Natural killer cell (primary cell): ENCODE measurements around the gene NAV2. TPM values are rescaled to one million over a fixed set of nuclear protein-coding genes. Genes with fewer than 3 reads are reported as not detected.

Experiments used
- ATAC-seq, 3 donors: fragments of 150-1000 bp in 2 of 3; fragments of 200-7000 bp in 1 of 3; cut with Tn5 transposase; 1 replicate in 1 of 3; 2 replicates in 2 of 3; pipeline ENCODE4 v1.10.0; 2021; ENCODE audit warnings: mild to moderate bottlenecking in 2 of 3, moderate library complexity in 2 of 3
- DNase-seq, 2 donors: peaks; one replicate each; pipeline versions ENCODE4 v3.0.0 to v3.0.0-alpha.2; 2013 to 2021; ENCODE audit warnings: mixed read lengths in 1 of 2
- H3K27ac ChIP-seq: one replicate; pipeline ENCODE4 v1.5.1; 2013; ENCODE audit warnings: mild to moderate bottlenecking, low read length
- H3K27me3 ChIP-seq: one replicate; pipeline ENCODE4 v1.6.1; 2013; ENCODE audit warnings: low read length; ENCODE audit not compliant: control insufficient read depth, insufficient read depth
- H3K36me3 ChIP-seq: one replicate; pipeline ENCODE4 v1.6.1; 2013; ENCODE audit warnings: low read length; ENCODE audit not compliant: control insufficient read depth, insufficient read depth
- H3K4me1 ChIP-seq: one replicate; pipeline ENCODE4 v1.6.1; 2013; ENCODE audit warnings: low read length; ENCODE audit not compliant: control insufficient read depth, insufficient read depth
- H3K4me3 ChIP-seq: one replicate; pipeline ENCODE4 v1.5.1; 2013; ENCODE audit warnings: low read length
- H3K9me3 ChIP-seq: one replicate; pipeline ENCODE4 v1.6.1; 2013; ENCODE audit warnings: low read length; ENCODE audit not compliant: control insufficient read depth, insufficient read depth
- H3K27ac Mint-ChIP-seq, 2 donors: one replicate each; pipeline ENCODE4 v1.8.0; 2022; ENCODE audit warnings: mild to moderate bottlenecking in 2 of 2, mixed read lengths in 2 of 2, moderate library complexity in 1 of 2
- H3K27me3 Mint-ChIP-seq, 2 donors: one replicate each; pipeline ENCODE4 v1.8.0; 2022; ENCODE audit warnings: low read depth in 2 of 2, mixed read lengths in 2 of 2
- H3K36me3 Mint-ChIP-seq: one replicate; pipeline ENCODE4 v1.8.0; 2022; ENCODE audit warnings: mixed read lengths
- H3K4me1 Mint-ChIP-seq, 2 donors: one replicate each; pipeline ENCODE4 v1.8.0; 2022; ENCODE audit warnings: mixed read lengths in 2 of 2
- H3K4me3 Mint-ChIP-seq: one replicate; pipeline ENCODE4 v1.8.0; 2022; ENCODE audit warnings: mild to moderate bottlenecking, moderate library complexity, mixed read lengths
- H3K9me3 Mint-ChIP-seq, 2 donors: one replicate each; pipeline ENCODE4 v1.8.0; 2022; ENCODE audit warnings: mixed read lengths in 2 of 2
- CTCF ChIP-seq: fragments of 200-600 bp; IDR thresholded peaks from one replicate; pipeline ENCODE4 v1.8.0; 2022; ENCODE audit warnings: antibody characterized with exemption
- WGBS: methylation state at CpG from one replicate; pipeline ENCODE4 v1.1.7; 2013; ENCODE audit warnings: missing lambda C conversion rate; ENCODE audit not compliant: insufficient coverage; 5-methylcytosine and 5-hydroxymethylcytosine counted together
- intact Hi-C: fragments of 100-400 bp; cut with micrococcal nuclease; formaldehyde crosslinking; loops from one replicate; pipeline ENCODE4 v1.14.2; 2022
- total RNA-seq, 4 donors: library from RNA; stranded (reverse); fragments of 120-200 nt in 1 of 4; gene quantifications; one replicate each; pipeline versions ENCODE4 v1.2.3 to v1.2.4, GENCODE V29; 2013 to 2022

The NAV2 gene
- total RNA-seq, 3 donors from 2014 or later (not counting 1 experiment from before 2014, with no cell fraction given): 0.14 to 1.6 (median 0.43) TPM

- no peaks in the 10 kb centered on the region for H3K27me3 ChIP-seq
- no peaks in the 10 kb centered on the region for H3K9me3 ChIP-seq
- H3K4me1 Mint-ChIP-seq: no peaks in the 10 kb centered on the region
- H3K4me1 ChIP-seq: no peaks in the 10 kb centered on the region
- intact Hi-C loops: no loop called here
- peaks cover 0 to 2% of the 10 kb centered on the region in 2 donors for H3K9me3 Mint-ChIP-seq
- H3K27me3 Mint-ChIP-seq: peaks cover 0 to 4% of the 10 kb centered on the region in 2 donors
- DNase-seq (no peak), ATAC-seq (no peak)
- TF ChIP-seq CTCF: no peak
- H3K27ac ChIP-seq: no peak overlapping the region
- no peak overlapping the region for H3K27ac Mint-ChIP-seq
- H3K4me3 Mint-ChIP-seq: no peak overlapping the region
- no peaks in the 10 kb centered on the region for H3K36me3 Mint-ChIP-seq
- no peak overlapping the region for H3K4me3 ChIP-seq
- H3K36me3 ChIP-seq: no peaks in the 10 kb centered on the region
Measured at GRCh38 chr11:19840961-19841360, 128.3 kb downstream of the NAV2 start.

GRCh38 chr11:19842505-19842904 lies 129.9 kb downstream of the NAV2 start:
- DNase-seq (no peak), ATAC-seq (no peak)
- Histone ChIP-seq H3K27me3 (no peaks in the 10 kb centered on the region), H3K27ac (no peak overlapping the region), H3K36me3 (no peaks in the 10 kb centered on the region), H3K4me1 (no peaks in the 10 kb centered on the region), H3K4me3 (no peak overlapping the region), H3K9me3 (no peaks in the 10 kb centered on the region)
- Mint-ChIP-seq H3K4me3 (no peak overlapping the region), H3K27me3 (peaks cover 0 to 4% of the 10 kb centered on the region in 2 donors), H3K9me3 (no peaks in the 10 kb centered on the region), H3K4me1 (no peaks in the 10 kb centered on the region), H3K36me3 (no peaks in the 10 kb centered on the region), H3K27ac (no peak overlapping the region)
- WGBS: 88% methylated on average over 7 of the region's 7 CpGs
- intact Hi-C loops: no loop called here
- TF ChIP-seq CTCF: no peak

- Mint-ChIP-seq H3K4me3 (no peak overlapping the region), H3K27ac (no peak overlapping the region), H3K36me3 (no peaks in the 10 kb centered on the region), H3K9me3 (no peaks in the 10 kb centered on the region), H3K4me1 (no peaks in the 10 kb centered on the region), H3K27me3 (peaks cover 0 to 3% of the 10 kb centered on the region in 2 donors)
- intact Hi-C loops: no loop called here
- 30% methylated on average over 1 of the region's 2 CpGs for WGBS
- H3K9me3 ChIP-seq: no peaks in the 10 kb centered on the region
- DNase-seq (no peak), ATAC-seq (no peak)
- no peaks in the 10 kb centered on the region for H3K36me3 ChIP-seq
- H3K4me3 ChIP-seq: no peak overlapping the region
- H3K4me1 ChIP-seq: no peaks in the 10 kb centered on the region
- H3K27me3 ChIP-seq: no peaks in the 10 kb centered on the region
- H3K27ac ChIP-seq: no peak overlapping the region
- no peak for TF ChIP-seq CTCF
Measured at GRCh38 chr11:19843079-19843478, 130.4 kb downstream of the NAV2 start.

GRCh38 chr11:19844012-19844411 lies 131.4 kb downstream of the NAV2 start:
- no peak overlapping the region for H3K27ac Mint-ChIP-seq
- no peaks in the 10 kb centered on the region for H3K4me1 Mint-ChIP-seq
- Histone ChIP-seq H3K27ac (no peak overlapping the region), H3K27me3 (no peaks in the 10 kb centered on the region), H3K4me1 (no peaks in the 10 kb centered on the region), H3K4me3 (no peak overlapping the region), H3K36me3 (no peaks in the 10 kb centered on the region), H3K9me3 (no peaks in the 10 kb centered on the region)
- H3K27me3 Mint-ChIP-seq: no peaks in the 10 kb centered on the region
- H3K36me3 Mint-ChIP-seq: no peaks in the 10 kb centered on the region
- no peak for DNase-seq
- no peak for ATAC-seq
- H3K4me3 Mint-ChIP-seq: no peak overlapping the region
- intact Hi-C loops: no loop called here
- no peaks in the 10 kb centered on the region for H3K9me3 Mint-ChIP-seq
- TF ChIP-seq CTCF: no peak
